Breast epithelium (tissue), 4 donors: ENCODE measurements around the gene TES. TPM values are rescaled to one million over a fixed set of nuclear protein-coding genes. Genes with fewer than 3 reads are reported as not detected.
"Not testable (repeated sequence)": the region's sequence is repeated elsewhere in the genome, so short reads cannot be mapped to it uniquely, and the experiment has no call there.

ENCODE experiments used
- DNase-seq, 2 donors: peaks; one replicate each; pipeline ENCODE4 v3.0.0-alpha.2; 2019; ENCODE audit warnings: low spot score in 2 of 2
- H3K27ac ChIP-seq, 2 donors: fragments of 200-600 bp; sonication (generic) in 1 of 2; one replicate each; pipeline ENCODE4 v1.5.1; 2016 to 2019; ENCODE audit warnings: mild to moderate bottlenecking in 1 of 2
- H3K27me3 ChIP-seq, 2 donors: fragments of 200-600 bp; sonication (generic) in 1 of 2; one replicate each; pipeline versions ENCODE4 v1.5.1 to v1.6.0; 2017 to 2019; ENCODE audit warnings: control low read depth in 1 of 2, mild to moderate bottlenecking in 1 of 2
- H3K36me3 ChIP-seq: fragments of 200-600 bp; one replicate; pipeline ENCODE4 v1.5.1; 2019
- H3K4me1 ChIP-seq, 2 donors: fragments of 200-600 bp; sonication (generic); one replicate each; pipeline ENCODE4 v1.5.1; 2016 to 2019; ENCODE audit warnings: control low read depth in 1 of 2
- H3K4me3 ChIP-seq, 3 donors: fragments of 200-600 bp; sonication (generic); 1 replicate in 2 of 3; 2 replicates in 1 of 3; pipeline ENCODE4 v1.5.1; 2016 to 2019; ENCODE audit warnings: mild to moderate bottlenecking in 3 of 3, moderate library complexity in 2 of 3
- H3K9me3 ChIP-seq, 2 donors: fragments of 200-600 bp; sonication (generic) in 1 of 2; one replicate each; pipeline ENCODE4 v1.5.1; 2016 to 2019; ENCODE audit warnings: control low read depth in 1 of 2
- POLR2A ChIP-seq: fragments of 450-650 bp; IDR thresholded peaks from one replicate; pipeline ENCODE4 v1.6.1; 2016; ENCODE audit warnings: antibody characterized with exemption, mild to moderate bottlenecking, moderate library complexity
- POLR2AphosphoS5 ChIP-seq, 3 donors: sonication (generic); formaldehyde crosslinking; IDR thresholded peaks; one replicate each; pipeline ENCODE4 v1.6.1; 2017; ENCODE audit warnings: antibody characterized with exemption in 3 of 3
- intact Hi-C: fragments of 100-400 bp; cut with DNase I; formaldehyde crosslinking; loops from one replicate; pipeline ENCODE4 v1.15.1; 2023; ENCODE audit warnings: low total_unique reads
- total RNA-seq, 3 donors: library from RNA; depleted of rRNA; stranded (reverse); fragments of >200 nt; gene quantifications; one replicate each; pipeline ENCODE4 v1.1.0, GENCODE V29; 2016
- TF ChIP-seq, protein P1 (sequence below), 3 donors: fragments of 450-650 bp; IDR thresholded peaks; one replicate each; pipeline ENCODE4 v1.5.1; 2016 to 2017; ENCODE audit warnings: antibody characterized with exemption in 3 of 3, mild to moderate bottlenecking in 3 of 3, moderate library complexity in 3 of 3

TES gene
- total RNA-seq, 3 donors from 2014 or later = 29.0 to 146 (median 88.5) TPM

DNA sequence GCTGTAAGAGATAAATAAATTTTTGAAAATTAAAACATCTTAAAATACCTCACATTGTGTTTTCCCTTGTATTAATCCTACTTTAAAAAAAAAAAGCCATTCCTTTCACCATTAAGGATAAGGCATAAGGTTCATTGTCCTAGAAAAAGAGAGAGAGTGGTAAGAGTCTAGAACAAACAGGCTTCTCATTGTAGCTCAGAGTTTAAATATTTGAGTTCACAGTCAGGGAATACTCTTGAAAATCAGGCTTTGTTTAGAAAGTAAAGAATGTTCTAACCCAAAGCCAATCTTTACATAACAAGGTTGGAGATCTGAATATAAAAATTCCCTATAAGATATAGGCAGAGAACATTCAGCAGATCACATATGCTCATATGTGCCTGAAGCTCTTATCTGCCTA, 40.2 kb upstream of the TES start:
- no peak for TF ChIP-seq POLR2AphosphoS5 (IDR thresholded peaks at IDR 0.05)
- Histone ChIP-seq H3K27me3 (no peaks in the 10 kb centered on the region), H3K4me3 (no peak overlapping the region), H3K9me3 (no peaks in the 10 kb centered on the region), H3K4me1 (no peaks in the 10 kb centered on the region), H3K36me3 (no peaks in the 10 kb centered on the region), H3K27ac (no peak overlapping the region)
- no peak for DNase-seq
- intact Hi-C loops = loop anchor here (10.0 kb wide), 1 partner anchor 415 kb away; no protein-coding TSS in a partner anchor

DNA sequence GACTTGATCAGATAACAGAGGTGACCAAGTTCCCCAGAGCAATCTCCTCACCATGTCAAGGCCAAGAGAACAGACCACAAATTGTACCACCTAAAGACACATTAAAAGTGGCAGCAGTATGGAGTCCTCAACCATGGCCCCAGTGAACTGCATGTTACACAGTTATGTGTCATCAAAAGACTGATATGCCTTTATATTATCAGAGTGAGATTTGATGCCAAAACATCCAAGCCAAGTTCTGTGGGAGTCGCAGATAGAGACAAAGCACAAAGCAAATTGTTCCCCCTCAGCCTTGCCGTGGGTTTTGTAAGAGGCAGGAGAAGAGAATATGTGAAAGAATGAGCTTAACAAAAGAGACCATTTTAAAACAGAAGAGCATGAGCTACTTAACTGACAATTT, 39.2 kb upstream of the TES start:
- no peak overlapping the region for H3K4me3 ChIP-seq
- no peaks in the 10 kb centered on the region for H3K27me3 ChIP-seq
- H3K4me1 ChIP-seq = no peaks in the 10 kb centered on the region
- H3K9me3 ChIP-seq = no peaks in the 10 kb centered on the region
- intact Hi-C loops = loop anchor here (10.0 kb wide), 1 partner anchor 414 kb away; no protein-coding TSS in a partner anchor
- no peak for DNase-seq
- H3K36me3 ChIP-seq = no peaks in the 10 kb centered on the region
- H3K27ac ChIP-seq = no peak overlapping the region
- TF ChIP-seq, protein P1, sequence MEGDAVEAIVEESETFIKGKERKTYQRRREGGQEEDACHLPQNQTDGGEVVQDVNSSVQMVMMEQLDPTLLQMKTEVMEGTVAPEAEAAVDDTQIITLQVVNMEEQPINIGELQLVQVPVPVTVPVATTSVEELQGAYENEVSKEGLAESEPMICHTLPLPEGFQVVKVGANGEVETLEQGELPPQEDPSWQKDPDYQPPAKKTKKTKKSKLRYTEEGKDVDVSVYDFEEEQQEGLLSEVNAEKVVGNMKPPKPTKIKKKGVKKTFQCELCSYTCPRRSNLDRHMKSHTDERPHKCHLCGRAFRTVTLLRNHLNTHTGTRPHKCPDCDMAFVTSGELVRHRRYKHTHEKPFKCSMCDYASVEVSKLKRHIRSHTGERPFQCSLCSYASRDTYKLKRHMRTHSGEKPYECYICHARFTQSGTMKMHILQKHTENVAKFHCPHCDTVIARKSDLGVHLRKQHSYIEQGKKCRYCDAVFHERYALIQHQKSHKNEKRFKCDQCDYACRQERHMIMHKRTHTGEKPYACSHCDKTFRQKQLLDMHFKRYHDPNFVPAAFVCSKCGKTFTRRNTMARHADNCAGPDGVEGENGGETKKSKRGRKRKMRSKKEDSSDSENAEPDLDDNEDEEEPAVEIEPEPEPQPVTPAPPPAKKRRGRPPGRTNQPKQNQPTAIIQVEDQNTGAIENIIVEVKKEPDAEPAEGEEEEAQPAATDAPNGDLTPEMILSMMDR (IDR thresholded peaks at IDR 0.05) = no peak
- no peak for TF ChIP-seq POLR2AphosphoS5 (IDR thresholded peaks at IDR 0.05)
- no peak for TF ChIP-seq POLR2A

DNA sequence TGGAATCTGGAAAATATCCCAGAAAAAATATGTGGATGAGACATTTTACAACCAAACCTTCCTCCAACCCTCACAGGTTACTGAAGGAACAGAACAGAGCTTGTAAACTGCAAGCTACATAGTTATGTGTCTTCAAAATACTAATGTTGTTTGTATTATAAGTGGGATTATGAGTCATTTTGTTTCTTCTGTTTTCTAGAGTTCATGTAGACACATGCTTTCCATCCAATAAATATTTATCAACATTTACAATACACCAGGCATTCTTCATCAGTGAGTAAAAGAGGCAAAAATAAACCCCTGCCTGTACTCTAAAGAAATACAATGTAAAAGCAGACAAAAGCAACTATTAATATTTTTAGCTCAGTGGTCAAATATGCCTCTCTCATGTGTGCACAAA, 38.0 kb upstream of the TES start:
- H3K4me1 ChIP-seq = no peaks in the 10 kb centered on the region

DNA sequence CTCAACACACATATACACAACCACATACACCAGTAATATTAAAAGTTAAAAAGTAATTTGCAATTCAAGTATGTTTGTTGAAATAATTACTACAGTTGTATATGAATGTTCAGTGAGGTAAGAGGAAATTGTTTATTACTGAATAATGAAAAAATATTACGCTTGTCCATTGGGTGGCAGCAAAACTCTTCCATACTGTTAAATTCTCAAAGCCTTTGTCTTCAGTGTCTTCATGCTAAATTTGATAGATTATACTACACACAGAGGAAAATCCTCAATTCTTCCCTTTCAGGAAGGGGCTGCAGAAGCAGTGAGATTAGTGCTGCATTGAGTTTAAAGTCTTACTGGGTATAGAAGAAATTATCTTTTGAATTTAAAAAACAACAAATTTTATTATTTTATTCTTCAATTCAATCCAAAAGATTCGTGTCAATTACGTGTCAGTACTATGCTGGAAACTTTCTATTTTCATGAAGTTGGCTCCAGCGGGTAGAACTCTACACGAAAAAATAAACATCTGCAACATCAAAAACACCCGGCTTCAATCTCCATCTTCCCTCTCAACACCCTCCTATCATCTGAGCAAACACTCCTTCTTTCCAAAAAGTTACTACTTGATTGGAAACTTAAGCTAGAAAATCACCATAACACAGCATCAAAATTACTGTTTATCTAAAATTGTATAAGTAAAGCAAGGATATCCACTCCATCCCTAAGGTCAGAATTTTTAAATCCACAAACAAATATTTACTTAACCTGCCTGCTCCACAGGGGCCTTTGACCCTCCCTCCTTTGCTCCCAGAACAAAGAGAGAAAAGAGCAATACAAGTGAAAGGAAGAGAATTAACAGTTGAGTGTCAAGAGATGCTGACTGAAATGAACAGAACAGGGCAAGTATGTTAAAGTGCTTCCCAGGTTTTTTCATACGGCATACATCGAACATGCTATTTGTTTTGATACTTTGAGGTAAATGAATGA, 37.0 kb upstream of the TES start:
- TF ChIP-seq POLR2AphosphoS5 (IDR thresholded peaks at IDR 0.05) (no peak), POLR2A (no peak)
- TF ChIP-seq, protein P1 (IDR thresholded peaks at IDR 0.05) = peak; percentile 45 to 70 (median 66)
- Histone ChIP-seq H3K4me1 (no peaks in the 10 kb centered on the region), H3K9me3 (no peaks in the 10 kb centered on the region), H3K27ac (no peak overlapping the region), H3K4me3 (no peak overlapping the region), H3K36me3 (no peaks in the 10 kb centered on the region), H3K27me3 (no peaks in the 10 kb centered on the region)
- intact Hi-C loops = loop anchor here (10.0 kb wide), 1 partner anchor 411 kb away; no protein-coding TSS in a partner anchor
- DNase-seq = no peak

More for the DNA sequence above, 38.0 kb upstream of the TES start:
- Histone ChIP-seq H3K27me3 (no peaks in the 10 kb centered on the region), H3K27ac (no peak overlapping the region), H3K36me3 (no peaks in the 10 kb centered on the region), H3K4me3 (no peak overlapping the region), H3K9me3 (no peaks in the 10 kb centered on the region)
- no peak for DNase-seq
- no peak for TF ChIP-seq POLR2AphosphoS5 (IDR thresholded peaks at IDR 0.05)
- TF ChIP-seq POLR2A = no peak
- TF ChIP-seq, protein P1 (IDR thresholded peaks at IDR 0.05) = no peak
- intact Hi-C loops = loop anchor here (10.0 kb wide), 1 partner anchor 412 kb away; no protein-coding TSS in a partner anchor

DNA sequence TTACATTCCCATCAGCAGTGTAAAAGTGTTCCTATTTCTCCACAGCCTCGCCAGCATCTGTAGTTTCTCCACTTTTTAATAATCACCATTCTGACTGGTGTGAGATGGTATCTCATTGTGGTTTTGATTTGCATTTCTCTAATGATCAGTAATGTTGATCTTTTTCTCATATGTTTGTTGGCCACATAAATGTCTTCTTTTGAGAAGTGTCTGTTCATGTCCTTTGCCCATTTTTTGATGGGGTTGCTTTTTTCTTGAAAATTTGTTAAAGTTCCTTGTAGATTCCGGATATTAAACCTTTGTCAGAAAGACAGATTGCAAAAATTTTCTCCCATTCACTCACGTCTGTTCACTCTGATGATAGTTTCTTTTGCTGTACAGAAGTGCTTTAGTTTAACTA, 35.2 kb upstream of the TES start:
- DNase-seq, H3K4me3 ChIP-seq, H3K27me3 ChIP-seq, H3K4me1 ChIP-seq, H3K36me3 ChIP-seq, H3K9me3 ChIP-seq, H3K27ac ChIP-seq: not testable (repeated sequence)
- intact Hi-C loops = loop anchor here (10.0 kb wide), 1 partner anchor 410 kb away; no protein-coding TSS in a partner anchor

DNA sequence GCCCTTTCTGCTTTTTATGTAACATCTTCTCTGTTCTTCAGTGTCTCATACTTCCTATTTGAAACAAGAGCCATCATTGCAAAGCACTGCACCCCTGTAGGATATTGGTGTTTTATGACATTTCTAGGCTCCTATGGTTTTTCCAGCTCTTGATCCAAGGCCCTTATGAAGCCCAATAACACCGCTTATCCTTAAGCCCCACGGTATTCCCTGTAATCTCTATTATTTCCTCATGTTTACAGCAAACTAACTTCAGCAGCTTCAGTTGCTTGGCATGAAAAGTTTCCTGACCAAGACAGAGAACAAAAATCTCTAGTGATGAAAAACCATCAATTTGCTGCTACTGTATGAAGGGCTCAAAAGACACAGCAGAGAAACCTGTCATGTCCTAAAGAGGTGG, 34.1 kb upstream of the TES start:
- no peaks in the 10 kb centered on the region for H3K27me3 ChIP-seq
- no peak overlapping the region for H3K4me3 ChIP-seq
- no peaks in the 10 kb centered on the region for H3K36me3 ChIP-seq
- no peaks in the 10 kb centered on the region for H3K4me1 ChIP-seq
- no peaks in the 10 kb centered on the region for H3K9me3 ChIP-seq
- DNase-seq = no peak
- intact Hi-C loops = loop anchor here (10.0 kb wide), 1 partner anchor 409 kb away; no protein-coding TSS in a partner anchor
- TF ChIP-seq, protein P1 (IDR thresholded peaks at IDR 0.05) = no peak
- TF ChIP-seq POLR2AphosphoS5 (IDR thresholded peaks at IDR 0.05) = no peak
- no peak for TF ChIP-seq POLR2A
- H3K27ac ChIP-seq = peak overlapping the region in 1 of 2 donors; percentile 52
